Vagina (tissue), 2 donors: ENCODE data around the gene GTPBP1.

Experiments used
- POLR2AphosphoS5 ChIP-seq, 2 donors: sonication (generic); formaldehyde crosslinking; IDR thresholded peaks; one replicate each; pipeline ENCODE4 v1.9.0; 2017; ENCODE audit warnings: antibody characterized with exemption in 2 of 2, mild to moderate bottlenecking in 2 of 2, low read depth in 1 of 2; ENCODE audit not compliant: insufficient read depth in 1 of 2
- TF ChIP-seq, protein P1 (sequence below), 3 experiments: fragments of 450-650 bp in 2 of 3; fragments of 200-600 bp in 1 of 3; sonication (generic) in 1 of 3; IDR thresholded peaks; one replicate each; pipeline ENCODE4 v1.5.1; 2017 to 2019; ENCODE audit warnings: antibody characterized with exemption in 3 of 3, mild to moderate bottlenecking in 2 of 3, moderate library complexity in 2 of 3

GRCh38 chr22:38742176-38742942, 36.6 kb downstream of the GTPBP1 start:
- TF ChIP-seq, protein P1, sequence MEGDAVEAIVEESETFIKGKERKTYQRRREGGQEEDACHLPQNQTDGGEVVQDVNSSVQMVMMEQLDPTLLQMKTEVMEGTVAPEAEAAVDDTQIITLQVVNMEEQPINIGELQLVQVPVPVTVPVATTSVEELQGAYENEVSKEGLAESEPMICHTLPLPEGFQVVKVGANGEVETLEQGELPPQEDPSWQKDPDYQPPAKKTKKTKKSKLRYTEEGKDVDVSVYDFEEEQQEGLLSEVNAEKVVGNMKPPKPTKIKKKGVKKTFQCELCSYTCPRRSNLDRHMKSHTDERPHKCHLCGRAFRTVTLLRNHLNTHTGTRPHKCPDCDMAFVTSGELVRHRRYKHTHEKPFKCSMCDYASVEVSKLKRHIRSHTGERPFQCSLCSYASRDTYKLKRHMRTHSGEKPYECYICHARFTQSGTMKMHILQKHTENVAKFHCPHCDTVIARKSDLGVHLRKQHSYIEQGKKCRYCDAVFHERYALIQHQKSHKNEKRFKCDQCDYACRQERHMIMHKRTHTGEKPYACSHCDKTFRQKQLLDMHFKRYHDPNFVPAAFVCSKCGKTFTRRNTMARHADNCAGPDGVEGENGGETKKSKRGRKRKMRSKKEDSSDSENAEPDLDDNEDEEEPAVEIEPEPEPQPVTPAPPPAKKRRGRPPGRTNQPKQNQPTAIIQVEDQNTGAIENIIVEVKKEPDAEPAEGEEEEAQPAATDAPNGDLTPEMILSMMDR (IDR thresholded peaks at IDR 0.05) = no peak
- no peak for TF ChIP-seq POLR2AphosphoS5 (IDR thresholded peaks at IDR 0.05; ENCODE audit: insufficient read depth in 1 of 2, low read depth in 1 of 2)
